Esophagus muscularis mucosa (tissue), 4 donors: ENCODE results near the gene INTS11. TPM values are rescaled to one million over a fixed set of nuclear protein-coding genes. Genes with fewer than 3 reads are reported as not detected.

ENCODE experiments used
- DNase-seq: peaks from one replicate; pipeline ENCODE4 v3.0.0-alpha.2; 2017; ENCODE audit errors: extremely low spot score
- H3K27ac ChIP-seq, 4 donors: fragments of 200-600 bp; sonication (generic); replicated peaks in 1 of 4; 1 replicate in 3 of 4; 2 replicates in 1 of 4; pipeline ENCODE4 v1.5.1; 2016 to 2019; ENCODE audit warnings: mild to moderate bottlenecking in 1 of 4
- H3K27me3 ChIP-seq, 4 donors: fragments of 200-600 bp; sonication (generic); one replicate each; pipeline versions ENCODE4 v1.5.1 to v1.6.0; 2016 to 2019
- H3K36me3 ChIP-seq, 4 donors: fragments of 200-600 bp; sonication (generic); one replicate each; pipeline ENCODE4 v1.5.1; 2016 to 2019
- H3K4me1 ChIP-seq, 4 donors: fragments of 200-600 bp; sonication (generic); one replicate each; pipeline ENCODE4 v1.5.1; 2016 to 2019
- H3K4me3 ChIP-seq, 4 donors: fragments of 200-600 bp; sonication (generic); 1 replicate in 2 of 4; 2 replicates in 2 of 4; pipeline ENCODE4 v1.5.1; 2016 to 2019; ENCODE audit warnings: mild to moderate bottlenecking in 4 of 4, moderate library complexity in 1 of 4
- H3K9me3 ChIP-seq, 4 donors: fragments of 200-600 bp; sonication (generic); 1 replicate in 3 of 4; 2 replicates in 1 of 4; pipeline ENCODE4 v1.5.1; 2016 to 2019
- CTCF ChIP-seq, 3 experiments: fragments of 200-600 bp in 2 of 3; fragments of 450-650 bp in 1 of 3; sonication (generic) in 2 of 3; IDR thresholded peaks; one replicate each; pipeline ENCODE4 v1.5.1; 2017 to 2019; ENCODE audit warnings: antibody characterized with exemption in 3 of 3, mild to moderate bottlenecking in 2 of 3, moderate library complexity in 1 of 3
- EP300 ChIP-seq: sonication (generic); formaldehyde crosslinking; IDR thresholded peaks from one replicate; pipeline ENCODE4 v1.6.1; 2017; ENCODE audit warnings: antibody characterized with exemption
- POLR2A ChIP-seq: fragments of 450-650 bp; IDR thresholded peaks from one replicate; pipeline ENCODE4 v1.6.1; 2017; ENCODE audit warnings: antibody characterized with exemption, moderate library complexity, mild to moderate bottlenecking, low read depth
- POLR2AphosphoS5 ChIP-seq, 2 donors: sonication (generic); formaldehyde crosslinking; IDR thresholded peaks; one replicate each; pipeline ENCODE4 v1.6.1; 2017; ENCODE audit warnings: antibody characterized with exemption in 2 of 2
- WGBS: methylation state at CpG from one replicate; pipeline ENCODE4 v1.1.5; 2018; 5-methylcytosine and 5-hydroxymethylcytosine counted together
- intact Hi-C: fragments of 100-400 bp; cut with DNase I; formaldehyde crosslinking; loops from one replicate; pipeline ENCODE4 v1.15.1; 2023
- total RNA-seq, 4 donors: library from RNA; depleted of rRNA; stranded (reverse); fragments of >200 nt; gene quantifications; one replicate each; pipeline versions ENCODE4 v1.1.0 to v1.2.1, GENCODE V29; 2016

Gene INTS11
- total RNA-seq, 4 donors from 2014 or later = 75.9 to 121 (median 87.8) TPM

GRCh38 chr1:1327291-1327690 lies 2.8 kb upstream of the INTS11 start:
- WGBS = 93% methylated on average over 39 of the region's 40 CpGs
- no peaks in the 10 kb centered on the region for H3K27me3 ChIP-seq
- TF ChIP-seq EP300 (no peak), POLR2A (no peak), POLR2AphosphoS5 (IDR thresholded peaks at IDR 0.05) (no peak), CTCF (IDR thresholded peaks at IDR 0.05) (no peak)
- H3K4me1 ChIP-seq = peaks cover 52 to 58% (median 54%) of the 10 kb centered on the region in 4 donors
- peaks cover 14 to 35% (median 27%) of the 10 kb centered on the region in 4 donors for H3K36me3 ChIP-seq
- H3K9me3 ChIP-seq = no peaks in the 10 kb centered on the region
- no peak for DNase-seq
- H3K4me3 ChIP-seq = no peak overlapping the region
- intact Hi-C loops = no loop called here
- no peak overlapping the region for H3K27ac ChIP-seq

GRCh38 chr1:1326075-1326605 lies 1.7 kb upstream of the INTS11 start:
- Histone ChIP-seq H3K27ac (peak overlapping the region in 1 of 4 donors; percentile 92), H3K9me3 (no peaks in the 10 kb centered on the region), H3K36me3 (peaks cover 14 to 45% (median 31%) of the 10 kb centered on the region in 4 donors), H3K4me3 (peak overlapping the region; percentile 67 to 99 (median 80)), H3K4me1 (peaks cover 60 to 65% (median 62%) of the 10 kb centered on the region in 4 donors), H3K27me3 (no peaks in the 10 kb centered on the region)
- TF ChIP-seq POLR2AphosphoS5 (IDR thresholded peaks at IDR 0.05) = no peak
- TF ChIP-seq EP300 = no peak
- TF ChIP-seq POLR2A = no peak
- no peak for TF ChIP-seq CTCF (IDR thresholded peaks at IDR 0.05)
- 78% methylated on average over 6 of the region's 8 CpGs for WGBS
- DNase-seq = no peak
- intact Hi-C loops = no loop called here

DNA sequence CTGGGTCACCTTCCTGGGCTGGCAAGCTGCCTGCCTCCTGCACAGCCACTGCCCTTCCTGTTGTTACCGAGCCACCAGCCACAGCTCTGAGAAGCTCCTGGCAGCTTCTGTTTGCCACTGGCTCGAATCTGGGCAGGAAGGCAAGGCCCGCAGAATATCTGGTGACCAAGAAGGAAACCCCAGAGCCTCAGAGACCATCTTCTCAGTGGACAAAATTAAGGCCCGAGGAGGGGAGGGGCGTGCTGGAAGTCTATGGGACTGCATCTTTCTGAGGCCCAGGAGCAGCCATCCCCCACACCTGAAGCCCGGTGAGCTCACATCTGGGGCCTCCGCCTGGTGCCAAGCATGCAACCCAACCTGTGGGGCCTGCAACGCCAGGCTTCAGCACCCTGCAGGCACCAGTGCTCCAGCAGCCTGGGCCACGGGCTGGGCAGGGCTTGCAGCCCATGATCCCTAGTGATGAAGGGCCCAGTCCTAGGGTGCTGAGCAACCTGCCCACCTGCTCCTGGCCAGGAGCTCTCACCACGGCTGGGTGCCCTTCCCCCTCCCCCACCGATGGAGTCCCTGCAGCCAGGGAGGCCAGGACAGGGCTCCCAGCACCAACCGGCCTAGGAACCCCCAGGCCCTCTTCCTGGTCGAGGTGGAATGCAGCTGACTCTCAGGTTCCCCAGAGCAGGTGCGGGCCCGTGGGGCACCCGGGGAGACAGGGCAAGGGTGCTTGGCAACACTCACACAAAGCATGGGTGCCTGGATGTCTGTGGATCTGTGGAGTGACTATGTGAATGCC lies 1.0 kb upstream of the INTS11 start:
- intact Hi-C loops = no loop called here
- Histone ChIP-seq H3K9me3 (no peaks in the 10 kb centered on the region), H3K27ac (peak overlapping the region; percentile 79 to 92 (median 85))

GRCh38 chr1:1324084-1324523 lies 356 bp downstream of the INTS11 start:
- Histone ChIP-seq H3K27me3 (no peaks in the 10 kb centered on the region), H3K27ac (peak overlapping the region; percentile 79 to 92 (median 85)), H3K9me3 (no peaks in the 10 kb centered on the region), H3K4me3 (peak overlapping the region; percentile 67 to 99 (median 80)), H3K36me3 (peaks cover 17 to 62% (median 48%) of the 10 kb centered on the region in 4 donors), H3K4me1 (peaks cover 52 to 76% (median 72%) of the 10 kb centered on the region in 4 donors)
- 0% methylated on average over 6 of the region's 41 CpGs for WGBS
- intact Hi-C loops = no loop called here
- no peak for TF ChIP-seq POLR2AphosphoS5 (IDR thresholded peaks at IDR 0.05)
- DNase-seq = no peak

More for the DNA sequence above, 1.0 kb upstream of the INTS11 start:
- TF ChIP-seq CTCF (IDR thresholded peaks at IDR 0.05) = no peak
- peak in 1 of 2 donors; percentile 14 for TF ChIP-seq POLR2AphosphoS5 (IDR thresholded peaks at IDR 0.05)
- TF ChIP-seq POLR2A = no peak
- no peak for TF ChIP-seq EP300
- 43% methylated on average over 10 of the region's 16 CpGs for WGBS
- DNase-seq = no peak
- Histone ChIP-seq H3K4me1 (peaks cover 57 to 65% (median 62%) of the 10 kb centered on the region in 4 donors), H3K36me3 (peaks cover 14 to 51% (median 35%) of the 10 kb centered on the region in 4 donors), H3K27me3 (no peaks in the 10 kb centered on the region), H3K4me3 (peak overlapping the region; percentile 67 to 99 (median 80))

- intact Hi-C loops = no loop called here
- H3K27ac ChIP-seq = peak overlapping the region in 1 of 4 donors; percentile 10
- no peaks in the 10 kb centered on the region for H3K9me3 ChIP-seq
- peak overlapping the region in 1 of 4 donors; percentile 30 for H3K4me3 ChIP-seq
- 82% methylated on average over 10 of the region's 10 CpGs for WGBS
- no peaks in the 10 kb centered on the region for H3K27me3 ChIP-seq
- no peak for DNase-seq
- peaks cover 11 to 55% (median 41%) of the 10 kb centered on the region in 4 donors for H3K36me3 ChIP-seq
- peaks cover 57 to 87% (median 83%) of the 10 kb centered on the region in 4 donors for H3K4me1 ChIP-seq
- TF ChIP-seq POLR2AphosphoS5 (IDR thresholded peaks at IDR 0.05) (no peak), CTCF (IDR thresholded peaks at IDR 0.05) (no peak), POLR2A (no peak), EP300 (no peak)
These were observed 1.5 kb downstream of the INTS11 start for GRCh38 chr1:1322952-1323351.
